HG02884 (cell line): ENCODE data around the gene SUGP1.

Experiments used
- ATAC-seq: cut with Tn5 transposase; IDR thresholded peaks from one replicate; pipeline ENCODE4 v1.9.1; 2021; ENCODE audit warnings: mild to moderate bottlenecking, moderate library complexity; ENCODE audit not compliant: unreplicated experiment

Gene SUGP1

GRCh38 chr19:19304186-19304965 lies 15.9 kb downstream of the SUGP1 start:
- no peak for ATAC-seq

- ATAC-seq, result no peak
Measured at GRCh38 chr19:19303411-19303810, 16.9 kb downstream of the SUGP1 start.

- ATAC-seq, result no peak
Measured at GRCh38 chr19:19300613-19301012, 19.7 kb downstream of the SUGP1 start.

- no peak for ATAC-seq
Measured at GRCh38 chr19:19297759-19298158, 22.6 kb downstream of the SUGP1 start.

- ATAC-seq, result no peak
Measured at GRCh38 chr19:19296953-19297689, 23.2 kb downstream of the SUGP1 start.

GRCh38 chr19:19294914-19295313 lies 25.4 kb downstream of the SUGP1 start:
- ATAC-seq, result no peak

DNA sequence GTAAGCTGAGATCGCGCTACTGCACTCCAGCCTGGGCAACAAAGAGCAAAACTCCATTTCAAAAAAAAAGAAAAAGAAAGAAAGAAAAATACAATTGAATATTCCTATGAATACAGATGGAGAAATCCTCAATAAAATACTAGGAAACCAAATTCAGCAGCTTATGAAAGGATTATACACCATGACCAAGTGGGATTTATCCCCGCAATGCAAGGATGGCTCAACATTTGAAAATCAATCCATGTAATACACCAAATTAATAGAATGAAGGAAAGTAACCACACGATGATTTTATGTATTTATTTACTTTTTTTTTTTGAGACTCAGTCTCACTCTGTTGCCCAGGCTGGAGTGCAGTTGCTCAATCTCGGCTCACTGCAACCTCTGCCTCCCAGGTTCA lies 27.7 kb downstream of the SUGP1 start:
- ATAC-seq, result no peak

DNA sequence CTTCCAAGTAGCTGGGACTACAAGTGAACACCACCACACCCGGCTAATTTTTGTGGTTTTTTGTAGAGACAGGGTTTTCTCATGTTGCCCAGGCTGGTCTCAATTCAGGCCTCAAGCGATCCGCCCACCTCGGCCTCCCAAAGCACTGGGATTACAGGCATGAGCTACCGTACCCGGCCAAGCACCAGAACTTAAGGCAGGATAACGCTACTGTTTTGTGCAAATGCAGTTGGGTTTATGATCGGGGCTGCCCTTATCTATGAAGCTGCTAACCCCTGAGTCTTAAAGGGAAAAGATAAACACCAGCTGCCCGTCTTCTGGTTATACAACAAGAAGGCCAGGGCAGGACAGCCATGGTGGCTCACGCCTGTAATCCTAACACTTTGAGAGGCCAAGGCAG lies 34.6 kb downstream of the SUGP1 start:
- no peak for ATAC-seq

DNA sequence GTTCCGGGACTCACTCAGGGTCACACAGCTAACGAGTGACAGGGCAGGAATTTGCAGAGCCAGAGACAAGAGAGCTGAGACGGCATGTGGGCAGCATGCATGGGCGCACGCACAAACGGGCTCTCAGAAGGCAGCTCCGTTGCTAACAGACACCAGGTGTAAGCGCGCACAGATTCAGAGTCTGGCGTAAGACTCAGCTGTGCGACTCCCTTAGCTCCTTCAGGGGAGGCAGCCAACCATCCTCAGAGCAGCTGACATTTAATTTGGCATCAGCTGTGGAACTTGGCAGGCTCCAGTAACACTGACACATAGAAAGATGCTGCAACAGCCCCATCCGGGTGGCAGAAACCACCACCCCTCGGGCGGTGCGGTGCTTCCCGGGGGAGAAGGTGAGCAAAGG lies 39.7 kb downstream of the SUGP1 start:
- no peak for ATAC-seq

DNA sequence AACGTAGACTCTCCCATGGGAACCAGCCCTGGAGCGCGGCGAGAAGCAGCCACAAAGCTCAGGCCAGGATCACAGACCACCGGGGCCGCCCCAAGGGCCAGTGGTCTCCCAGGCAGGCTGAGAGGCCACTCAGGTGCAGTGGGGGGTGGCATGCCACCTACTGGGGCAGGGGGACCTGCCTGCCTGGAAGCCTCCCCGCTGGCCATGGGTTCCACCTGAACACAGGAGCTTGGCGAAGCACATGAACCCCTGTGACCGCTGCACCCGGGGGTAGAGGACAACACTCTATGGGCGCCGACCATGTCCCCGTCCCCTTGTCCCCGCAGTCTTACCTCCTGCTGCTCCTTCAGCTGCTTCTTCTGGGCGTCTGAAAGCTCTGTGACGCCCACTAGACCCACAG lies 40.5 kb downstream of the SUGP1 start:
- no peak for ATAC-seq

GRCh38 chr19:19279062-19279612 lies 41.2 kb downstream of the SUGP1 start:
- ATAC-seq, result no peak

DNA sequence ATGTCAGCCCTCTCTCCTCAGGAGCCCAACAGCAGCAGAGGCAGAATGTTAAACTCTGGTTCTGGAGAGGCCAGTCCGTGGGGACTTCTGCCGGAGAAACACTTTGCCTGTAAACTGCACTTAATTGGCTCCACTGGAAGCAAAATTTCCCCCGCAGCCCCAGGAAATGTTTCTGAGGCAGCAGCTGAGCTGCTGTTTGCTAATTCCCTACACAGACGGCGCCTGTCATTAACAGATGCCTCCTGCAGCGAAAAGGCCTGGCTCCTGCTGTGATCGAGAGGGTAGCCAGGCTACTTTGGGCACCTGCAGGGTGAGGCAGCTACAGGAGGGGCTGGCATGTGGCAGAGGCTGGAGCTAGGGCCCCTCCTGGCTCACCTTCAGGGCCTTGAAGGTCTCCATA lies 42.0 kb downstream of the SUGP1 start:
- no peak for ATAC-seq

- no peak for ATAC-seq
Measured at GRCh38 chr19:19276851-19277250, 43.5 kb downstream of the SUGP1 start.

GRCh38 chr19:19276386-19276785 lies 43.9 kb downstream of the SUGP1 start:
- no peak for ATAC-seq

DNA sequence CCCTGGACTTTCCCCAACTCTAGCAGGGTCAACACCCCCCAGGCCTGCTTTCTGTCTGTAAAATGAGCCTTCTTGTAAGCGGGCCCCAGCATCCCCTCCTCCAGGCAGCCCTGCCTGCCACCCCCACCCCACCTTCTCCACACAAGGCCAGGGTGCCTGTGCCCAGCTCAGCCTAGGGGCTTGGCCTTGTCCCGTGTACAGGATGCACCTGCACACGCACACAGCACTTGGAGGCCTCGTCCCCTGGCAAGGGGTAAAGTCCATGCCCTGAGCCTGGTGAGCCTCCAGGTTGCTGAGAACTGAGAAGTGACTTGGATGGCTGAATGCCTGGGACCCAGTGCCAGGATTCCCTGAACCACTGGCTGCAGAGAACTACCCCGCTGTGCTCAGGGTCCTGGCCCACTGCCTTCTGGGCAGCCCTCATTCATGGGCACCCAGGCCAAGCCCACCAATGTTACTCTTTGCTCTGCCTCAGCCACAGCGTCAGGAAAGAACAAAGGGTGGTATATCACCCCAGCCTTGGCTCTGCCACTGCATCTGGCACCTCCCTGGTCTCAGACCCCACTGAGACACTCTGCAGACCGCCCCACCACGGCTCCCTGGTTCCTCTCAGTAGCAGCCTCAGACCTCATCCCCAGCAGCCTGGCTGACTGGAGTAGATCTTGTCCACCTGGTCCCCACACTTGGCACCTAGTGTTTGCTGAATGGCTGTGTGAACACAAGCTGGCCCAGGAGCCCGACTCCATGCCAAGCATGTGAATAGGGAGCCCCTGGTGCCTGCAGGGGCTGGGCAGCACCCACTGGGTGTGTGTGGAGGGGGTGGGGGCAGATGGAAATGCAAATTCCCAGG lies 45.4 kb downstream of the SUGP1 start:
- ATAC-seq, result no peak

DNA sequence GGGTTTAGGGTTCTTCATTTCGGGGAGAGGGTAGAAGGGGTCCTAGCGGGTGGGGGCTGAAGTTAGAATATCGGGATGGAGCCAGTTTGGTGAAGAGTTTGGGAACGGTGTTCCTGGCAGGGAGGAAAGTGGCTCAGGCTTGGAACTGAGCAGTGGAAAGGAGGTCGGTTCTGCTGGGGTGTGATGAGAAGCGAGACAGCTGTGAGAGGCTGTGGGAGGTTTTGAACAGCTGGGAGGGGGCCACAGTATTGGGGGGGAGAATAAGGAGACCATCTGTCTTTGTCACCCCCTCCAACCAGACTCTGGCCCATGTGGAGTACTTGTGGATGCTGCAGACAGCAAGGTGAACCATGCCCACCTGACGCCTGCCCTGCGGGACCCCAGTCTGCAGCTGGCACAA lies 46.2 kb downstream of the SUGP1 start:
- no peak for ATAC-seq

DNA sequence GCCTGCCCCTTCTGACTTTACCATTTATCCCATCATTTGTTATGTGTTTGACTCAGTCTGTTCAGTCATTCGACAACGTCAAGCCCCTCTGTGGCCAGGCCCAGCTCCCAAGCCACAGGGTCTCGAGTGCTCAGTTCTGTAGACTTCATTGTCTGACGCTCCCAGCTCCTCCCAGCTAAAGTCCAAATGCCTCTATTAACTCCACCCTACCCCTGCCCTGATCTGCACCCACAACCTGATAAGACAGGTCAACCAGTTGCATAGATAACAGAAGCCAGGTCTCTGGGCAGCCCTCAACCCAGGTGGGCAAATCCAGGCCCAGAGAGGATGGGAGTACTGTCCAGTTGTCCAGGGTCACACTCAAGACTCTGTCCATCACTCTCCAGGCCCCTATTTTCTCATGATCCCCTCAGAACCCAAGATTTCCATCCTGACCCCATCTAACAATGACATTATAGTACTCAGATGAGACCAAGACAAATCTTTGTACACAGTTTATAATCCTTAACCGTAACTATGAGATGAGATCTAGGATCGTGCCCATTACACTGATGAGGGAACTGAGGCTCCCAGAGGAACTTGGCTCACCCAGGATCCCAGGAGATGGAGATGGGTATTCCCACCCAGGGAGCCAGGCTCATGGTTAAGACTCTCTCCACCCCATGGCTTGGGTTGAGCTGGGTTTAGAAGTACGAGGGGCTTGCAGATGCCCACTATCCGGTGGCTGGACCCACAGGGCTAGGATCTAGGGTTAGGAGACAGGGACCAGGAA lies 48.3 kb downstream of the SUGP1 start:
- ATAC-seq, result no peak

DNA sequence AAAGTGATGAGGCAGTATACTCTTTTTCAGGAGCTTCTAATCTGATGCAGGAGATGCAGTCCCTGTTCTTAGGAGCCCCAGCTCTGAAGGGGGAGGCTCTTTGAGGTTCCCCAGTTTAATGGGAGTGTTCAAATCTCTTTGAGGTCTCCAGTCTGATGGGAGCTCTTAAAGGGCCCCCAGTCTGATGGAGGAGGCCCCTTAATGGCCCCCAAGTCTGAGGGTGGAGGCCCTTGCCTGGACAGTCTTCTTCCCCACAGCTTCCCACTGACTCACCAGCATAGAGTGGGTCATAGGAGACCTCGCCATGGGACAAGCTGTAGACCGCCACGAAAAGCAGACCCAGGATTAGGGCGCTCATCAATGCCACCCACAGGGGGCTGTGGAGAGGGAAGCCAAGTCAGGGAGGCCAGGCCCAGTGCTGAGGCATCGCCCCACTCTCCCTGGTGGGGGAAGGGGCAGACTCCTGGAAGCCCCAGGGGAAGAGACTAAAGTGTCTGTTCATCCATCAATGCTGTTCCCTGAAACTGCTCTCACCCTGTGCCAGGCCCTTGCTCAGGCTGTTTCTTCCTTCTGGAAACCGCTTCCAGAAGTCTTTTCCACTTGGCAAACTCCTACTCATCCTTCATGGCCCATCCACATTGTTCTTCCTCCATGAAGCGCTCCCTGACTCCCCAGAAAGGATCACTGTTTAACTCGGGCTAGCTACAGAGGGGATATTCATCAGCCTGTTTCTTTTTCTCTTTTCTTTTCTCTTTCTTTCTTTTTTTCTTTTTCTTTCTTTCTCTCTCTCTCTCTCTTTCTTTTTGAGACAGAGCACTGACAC lies 49.3 kb downstream of the SUGP1 start:
- no peak for ATAC-seq

DNA sequence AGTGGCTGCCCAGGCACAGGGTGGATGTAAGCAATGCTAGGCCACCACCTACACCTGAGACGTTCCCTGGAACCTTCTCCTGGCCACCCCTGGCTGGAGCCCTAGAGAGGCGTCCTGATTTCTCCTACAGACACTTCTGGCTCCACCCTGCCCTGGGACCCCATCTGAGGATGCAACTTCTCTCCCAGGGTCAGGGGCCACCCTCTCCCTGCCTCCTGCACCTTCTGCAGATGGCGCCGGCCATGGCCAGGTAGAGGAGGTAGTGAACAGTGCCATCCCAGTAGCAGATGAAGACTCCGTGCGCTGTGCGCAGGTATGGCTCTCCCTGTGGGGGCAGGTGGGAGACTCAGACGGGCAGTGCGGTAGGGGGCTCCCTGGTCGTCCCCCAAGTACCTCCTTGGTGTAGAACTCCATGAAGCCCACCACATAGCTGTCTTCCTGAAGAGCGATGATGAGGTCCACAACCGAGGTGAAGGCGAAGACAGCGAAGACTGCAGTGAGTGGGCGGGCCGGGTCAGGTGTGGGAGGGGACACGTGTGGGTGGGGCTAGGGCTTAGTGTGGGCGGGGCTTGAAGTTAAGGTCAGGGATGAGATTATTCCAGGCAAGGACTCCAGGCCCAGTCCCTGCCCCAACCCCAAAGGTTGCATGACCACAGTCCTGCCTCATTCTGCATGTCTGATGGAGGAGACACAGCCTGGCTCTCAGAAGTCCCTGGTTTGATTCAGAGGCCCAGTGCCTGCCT lies 50.2 kb downstream of the SUGP1 start:
- ATAC-seq, result no peak
